Cardiac fibroblast (primary cell): ENCODE data around the gene CDHR3.

Source experiments
- DNase-seq, 2 donors: peaks; one replicate each; pipeline versions ENCODE4 v3.0.0 to v3.0.0-alpha.2; 2010; ENCODE audit warnings: low read depth in 2 of 2
- H3K4me3 ChIP-seq, 2 donors: replicated peaks in 1 of 2; 1 replicate in 1 of 2; 2 replicates in 1 of 2; pipeline ENCODE4 v1.5.1; 2011; ENCODE audit warnings: low read depth in 2 of 2, low read length in 2 of 2, mild to moderate bottlenecking in 2 of 2, moderate library complexity in 1 of 2
- CTCF ChIP-seq: IDR thresholded peaks from one replicate; pipeline ENCODE4 v1.5.1; 2011; ENCODE audit warnings: low read depth, mild to moderate bottlenecking, low read length, inconsistent platforms

The CDHR3 gene

GRCh38 chr7:106031300-106032035 lies 68.4 kb downstream of the CDHR3 start:
- peak in 1 of 2 donors; percentile 50 for DNase-seq
- H3K4me3 ChIP-seq, result no peak overlapping the region
- TF ChIP-seq CTCF, result no peak

GRCh38 chr7:106032295-106032694 lies 69.2 kb downstream of the CDHR3 start:
- H3K4me3 ChIP-seq, result no peak overlapping the region
- no peak for TF ChIP-seq CTCF
- DNase-seq, result no peak

- no peak for DNase-seq
- no peak overlapping the region for H3K4me3 ChIP-seq
- no peak for TF ChIP-seq CTCF
These were observed 70.7 kb downstream of the CDHR3 start for GRCh38 chr7:106033735-106034134.

- H3K4me3 ChIP-seq, result no peak overlapping the region
- no peak for DNase-seq
- no peak for TF ChIP-seq CTCF
These were observed 71.3 kb downstream of the CDHR3 start for GRCh38 chr7:106034383-106034782.

- H3K4me3 ChIP-seq, result no peak overlapping the region
- no peak for TF ChIP-seq CTCF
- DNase-seq, result no peak
These were observed 72.5 kb downstream of the CDHR3 start for GRCh38 chr7:106035568-106035967.

GRCh38 chr7:106036004-106036403 lies 72.9 kb downstream of the CDHR3 start:
- TF ChIP-seq CTCF, result no peak
- no peak for DNase-seq
- no peak overlapping the region for H3K4me3 ChIP-seq
